Measurements from ENCODE around the gene LTB4R. TPM values are rescaled to one million over a fixed set of nuclear protein-coding genes. Genes with fewer than 3 reads are reported as not detected.

The LTB4R gene
- total RNA-seq, 6 donors from 2014 or later: 11.1 to 71.2 (median 17.7) TPM

DNA sequence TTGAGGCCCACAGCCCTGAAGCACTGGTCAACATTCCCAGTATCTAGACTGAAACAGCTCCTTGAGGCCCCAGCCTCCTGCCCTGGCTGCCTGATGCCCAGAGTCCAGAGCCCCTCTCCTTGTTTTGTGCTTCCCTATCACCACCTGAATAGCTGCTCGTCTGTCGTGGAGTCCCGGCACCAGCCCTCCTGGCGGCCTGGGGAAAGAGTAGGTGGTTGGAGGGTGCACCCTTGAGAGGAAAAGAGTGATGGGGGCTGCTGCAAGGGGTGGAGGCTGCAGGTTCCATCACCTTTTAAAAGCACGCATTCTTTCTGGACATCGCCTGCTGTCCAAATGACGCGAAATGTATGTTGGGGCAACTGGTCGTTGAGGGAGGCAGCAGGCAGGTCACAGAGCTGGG, 43.1 kb upstream of the LTB4R start:
- ATAC-seq (ENCODE audit: low FRiP score in 2 of 2) (no peak), DNase-seq (peak in 1 of 2 donors; percentile 54)
- no peak overlapping the region for H3K27ac ChIP-seq
- H3K4me3 ChIP-seq: no peak overlapping the region
- H3K9me3 ChIP-seq: no peaks in the 10 kb centered on the region
- H3K4me1 ChIP-seq: peaks cover 10 to 24% (median 23%) of the 10 kb centered on the region in 4 donors
- TF ChIP-seq, protein P1, sequence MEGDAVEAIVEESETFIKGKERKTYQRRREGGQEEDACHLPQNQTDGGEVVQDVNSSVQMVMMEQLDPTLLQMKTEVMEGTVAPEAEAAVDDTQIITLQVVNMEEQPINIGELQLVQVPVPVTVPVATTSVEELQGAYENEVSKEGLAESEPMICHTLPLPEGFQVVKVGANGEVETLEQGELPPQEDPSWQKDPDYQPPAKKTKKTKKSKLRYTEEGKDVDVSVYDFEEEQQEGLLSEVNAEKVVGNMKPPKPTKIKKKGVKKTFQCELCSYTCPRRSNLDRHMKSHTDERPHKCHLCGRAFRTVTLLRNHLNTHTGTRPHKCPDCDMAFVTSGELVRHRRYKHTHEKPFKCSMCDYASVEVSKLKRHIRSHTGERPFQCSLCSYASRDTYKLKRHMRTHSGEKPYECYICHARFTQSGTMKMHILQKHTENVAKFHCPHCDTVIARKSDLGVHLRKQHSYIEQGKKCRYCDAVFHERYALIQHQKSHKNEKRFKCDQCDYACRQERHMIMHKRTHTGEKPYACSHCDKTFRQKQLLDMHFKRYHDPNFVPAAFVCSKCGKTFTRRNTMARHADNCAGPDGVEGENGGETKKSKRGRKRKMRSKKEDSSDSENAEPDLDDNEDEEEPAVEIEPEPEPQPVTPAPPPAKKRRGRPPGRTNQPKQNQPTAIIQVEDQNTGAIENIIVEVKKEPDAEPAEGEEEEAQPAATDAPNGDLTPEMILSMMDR (IDR thresholded peaks at IDR 0.05): no peak
- TF ChIP-seq EP300 (IDR thresholded peaks at IDR 0.05) (no peak), POLR2AphosphoS5 (IDR thresholded peaks at IDR 0.05) (no peak), POLR2A (IDR thresholded peaks at IDR 0.05) (no peak)
- 93 to 94% methylated on average over 8 to 9 of the region's 9 CpGs for WGBS, 2 donors
- H3K36me3 ChIP-seq: peaks cover 7 to 54% (median 38%) of the 10 kb centered on the region in 4 donors
- no peaks in the 10 kb centered on the region for H3K27me3 ChIP-seq

DNA sequence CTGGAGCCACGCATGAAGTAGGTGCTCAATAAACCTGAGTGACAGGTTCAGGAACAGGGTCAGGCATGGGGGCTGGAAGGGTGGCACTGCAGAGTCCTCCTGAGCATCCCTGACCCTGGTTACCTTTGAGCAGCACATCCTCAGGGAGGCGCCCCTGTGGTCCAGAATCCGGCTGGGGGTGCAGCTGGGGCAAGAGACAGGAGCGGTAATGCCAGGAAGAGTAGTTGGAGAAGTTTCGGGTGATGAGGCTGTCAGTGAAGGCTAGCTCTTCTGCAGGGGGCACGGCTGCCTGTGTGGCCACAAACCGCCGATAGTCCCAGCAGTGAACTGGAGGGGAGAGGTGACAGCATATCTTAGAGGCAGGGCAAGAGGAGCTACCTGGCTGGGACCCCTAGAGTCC, 41.9 kb upstream of the LTB4R start:
- no peak overlapping the region for H3K27ac ChIP-seq
- H3K4me1 ChIP-seq: peaks cover 13 to 35% (median 33%) of the 10 kb centered on the region in 4 donors
- no peak for TF ChIP-seq POLR2A (IDR thresholded peaks at IDR 0.05)
- TF ChIP-seq EP300 (IDR thresholded peaks at IDR 0.05): no peak
- TF ChIP-seq, protein P1 (IDR thresholded peaks at IDR 0.05): no peak
- TF ChIP-seq POLR2AphosphoS5 (IDR thresholded peaks at IDR 0.05): no peak
- ATAC-seq (ENCODE audit: low FRiP score in 2 of 2): no peak
- 93 to 95% methylated on average over 8 of the region's 8 CpGs for WGBS, 2 donors
- H3K27me3 ChIP-seq: no peaks in the 10 kb centered on the region
- peaks cover 7 to 50% (median 38%) of the 10 kb centered on the region in 4 donors for H3K36me3 ChIP-seq
- H3K4me3 ChIP-seq: no peak overlapping the region
- peak in 1 of 2 donors; percentile 48 for DNase-seq
- no peaks in the 10 kb centered on the region for H3K9me3 ChIP-seq

DNA sequence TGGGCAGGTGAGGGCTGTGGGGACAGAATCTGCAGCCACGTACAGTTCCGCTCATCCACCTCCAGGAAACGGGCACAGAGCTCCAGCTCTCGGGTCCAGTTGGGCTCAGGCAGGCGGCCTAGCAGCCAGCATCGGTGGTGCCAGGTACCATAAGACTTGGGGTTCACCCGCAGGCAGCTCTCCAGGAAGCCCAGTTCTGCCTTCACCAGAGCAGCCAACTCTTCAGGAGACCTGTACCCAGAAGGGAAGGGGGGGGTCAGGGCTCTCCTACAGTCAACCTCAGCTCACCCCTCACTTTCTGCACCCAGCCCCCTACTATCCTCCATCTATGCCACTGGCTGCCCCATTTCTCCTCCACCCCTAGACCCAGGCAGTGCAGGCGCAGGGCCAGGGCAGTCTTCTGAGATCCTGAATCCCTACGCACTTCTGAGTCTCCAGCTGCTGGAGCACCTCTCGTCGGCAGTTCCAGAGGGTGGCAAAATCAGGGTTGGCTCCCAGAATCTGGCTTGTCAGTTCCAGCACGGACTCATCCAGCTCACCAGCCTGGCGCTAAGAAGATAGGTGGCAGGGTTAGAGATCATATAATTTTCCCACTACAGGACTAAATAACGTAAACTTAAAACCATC, 41.3 kb upstream of the LTB4R start:
- no peaks in the 10 kb centered on the region for H3K9me3 ChIP-seq
- DNase-seq (peak in 1 of 2 donors; percentile 41), ATAC-seq (ENCODE audit: low FRiP score in 2 of 2) (no peak)
- H3K27ac ChIP-seq: no peak overlapping the region
- TF ChIP-seq, protein P1 (IDR thresholded peaks at IDR 0.05): no peak
- no peak for TF ChIP-seq EP300 (IDR thresholded peaks at IDR 0.05)
- H3K4me1 ChIP-seq: peaks cover 13 to 37% (median 34%) of the 10 kb centered on the region in 4 donors
- peaks cover 7 to 49% (median 38%) of the 10 kb centered on the region in 4 donors for H3K36me3 ChIP-seq
- WGBS, 2 donors: 98% methylated on average over 7 to 14 of the region's 14 CpGs
- H3K27me3 ChIP-seq: no peaks in the 10 kb centered on the region
- no peak overlapping the region for H3K4me3 ChIP-seq

DNA sequence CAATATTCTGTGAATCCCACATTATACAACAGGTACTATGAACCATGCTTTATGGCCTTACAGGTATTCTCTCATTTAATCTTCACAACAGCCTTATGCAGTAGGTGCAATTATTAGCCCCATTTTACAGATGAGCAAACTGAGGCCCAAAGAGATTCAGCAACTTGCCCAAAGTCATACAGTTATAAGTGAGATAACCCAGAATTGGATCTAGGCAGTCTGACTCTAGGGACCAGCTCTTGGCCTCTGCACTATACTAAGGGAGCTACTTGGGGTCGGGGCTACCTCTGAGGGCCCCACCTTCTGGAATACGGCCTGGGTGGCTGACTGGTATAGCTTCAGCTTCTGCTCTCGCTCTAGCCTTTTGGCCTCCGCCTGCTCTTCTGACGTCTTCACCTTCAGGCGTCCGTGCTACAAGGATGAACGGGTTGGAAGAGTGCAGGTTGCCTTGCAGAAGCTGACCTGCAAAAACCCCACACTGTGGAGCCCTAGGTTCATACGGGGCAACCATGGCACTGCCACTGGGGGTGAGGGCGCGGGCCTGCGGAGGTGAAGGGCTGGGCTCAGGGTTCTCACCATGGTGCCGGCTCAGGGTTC, 40.7 kb upstream of the LTB4R start:
- 18 to 59% methylated on average over 5 to 12 of the region's 13 CpGs for WGBS, 2 donors
- no peak for DNase-seq
- Histone ChIP-seq H3K36me3 (peaks cover 7 to 43% (median 34%) of the 10 kb centered on the region in 4 donors), H3K27me3 (no peaks in the 10 kb centered on the region), H3K4me1 (peaks cover 13 to 40% (median 38%) of the 10 kb centered on the region in 4 donors), H3K27ac (peak overlapping the region; percentile 96 to 99 (median 97)), H3K9me3 (no peaks in the 10 kb centered on the region), H3K4me3 (peak overlapping the region; percentile 82 to 96 (median 86))
- ATAC-seq (ENCODE audit: low FRiP score in 2 of 2): no peak
- TF ChIP-seq EP300 (IDR thresholded peaks at IDR 0.05): no peak
- no peak for TF ChIP-seq POLR2A (IDR thresholded peaks at IDR 0.05)
- TF ChIP-seq POLR2AphosphoS5 (IDR thresholded peaks at IDR 0.05): no peak
- TF ChIP-seq, protein P1 (IDR thresholded peaks at IDR 0.05): no peak

Data from upper lobe of left lung (tissue), 6 donors.